Uterus (tissue), 2 donors: ENCODE data around the gene HBG2.

Source experiments
- POLR2A ChIP-seq, 2 donors: fragments of 450-650 bp; IDR thresholded peaks; one replicate each; pipeline ENCODE4 v1.6.1; 2016; ENCODE audit warnings: antibody characterized with exemption in 2 of 2, mild to moderate bottlenecking in 1 of 2, moderate library complexity in 1 of 2
- TF ChIP-seq, protein P1 (sequence below), 4 experiments: fragments of 200-600 bp in 2 of 4; fragments of 450-650 bp in 2 of 4; sonication (generic) in 2 of 4; IDR thresholded peaks; one replicate each; pipeline ENCODE4 v1.5.1; 2016 to 2019; ENCODE audit warnings: antibody characterized with exemption in 4 of 4, mild to moderate bottlenecking in 2 of 4, moderate library complexity in 1 of 4

DNA sequence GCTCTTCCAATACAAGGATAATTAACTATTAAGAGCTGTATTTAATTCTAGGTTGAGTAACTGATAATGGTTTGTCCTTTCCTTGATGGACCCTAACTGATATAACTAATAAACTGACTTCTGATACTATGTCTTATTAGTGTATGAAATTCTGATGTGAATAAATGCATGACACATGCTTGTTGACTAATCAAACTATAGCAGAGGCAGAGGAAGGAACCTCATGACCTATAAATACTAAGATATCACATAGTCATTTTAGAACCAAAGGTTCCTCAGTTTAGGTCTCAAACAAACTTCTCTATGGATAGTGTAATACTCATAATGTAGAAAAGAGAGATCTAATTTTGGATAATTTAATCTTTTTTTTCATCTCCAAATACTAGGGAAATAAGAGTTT, 15.5 kb downstream of the HBG2 start:
- TF ChIP-seq, protein P1, sequence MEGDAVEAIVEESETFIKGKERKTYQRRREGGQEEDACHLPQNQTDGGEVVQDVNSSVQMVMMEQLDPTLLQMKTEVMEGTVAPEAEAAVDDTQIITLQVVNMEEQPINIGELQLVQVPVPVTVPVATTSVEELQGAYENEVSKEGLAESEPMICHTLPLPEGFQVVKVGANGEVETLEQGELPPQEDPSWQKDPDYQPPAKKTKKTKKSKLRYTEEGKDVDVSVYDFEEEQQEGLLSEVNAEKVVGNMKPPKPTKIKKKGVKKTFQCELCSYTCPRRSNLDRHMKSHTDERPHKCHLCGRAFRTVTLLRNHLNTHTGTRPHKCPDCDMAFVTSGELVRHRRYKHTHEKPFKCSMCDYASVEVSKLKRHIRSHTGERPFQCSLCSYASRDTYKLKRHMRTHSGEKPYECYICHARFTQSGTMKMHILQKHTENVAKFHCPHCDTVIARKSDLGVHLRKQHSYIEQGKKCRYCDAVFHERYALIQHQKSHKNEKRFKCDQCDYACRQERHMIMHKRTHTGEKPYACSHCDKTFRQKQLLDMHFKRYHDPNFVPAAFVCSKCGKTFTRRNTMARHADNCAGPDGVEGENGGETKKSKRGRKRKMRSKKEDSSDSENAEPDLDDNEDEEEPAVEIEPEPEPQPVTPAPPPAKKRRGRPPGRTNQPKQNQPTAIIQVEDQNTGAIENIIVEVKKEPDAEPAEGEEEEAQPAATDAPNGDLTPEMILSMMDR (IDR thresholded peaks at IDR 0.05) = no peak
- TF ChIP-seq POLR2A (IDR thresholded peaks at IDR 0.05) = no peak
